PC-9 (cell line): Measurements from ENCODE around the gene SSH3. TPM values are rescaled to one million over a fixed set of nuclear protein-coding genes. Genes with fewer than 3 reads are reported as not detected.

Experiments
- BruUV-seq: library from RNA; stranded (reverse); fragments of 400-500 nt; replicated peaks from 2 replicates; lab custom pipeline; 2021; lab: Mats Ljungman, UMichigan
- CTCF ChIA-PET: fragments of 300-600 bp; sonication (Branson Sonifier 250); formaldehyde crosslinking; loops from one replicate; lab custom pipeline; 2022; ENCODE audit warnings: antibody characterized with exemption; lab: Charles Lee
- POLR2A ChIA-PET: fragments of 300-600 bp; sonication (Branson Sonifier 250); formaldehyde crosslinking; loops from one replicate; lab custom pipeline; 2022; ENCODE audit warnings: antibody characterized with exemption; ENCODE audit not compliant: unreplicated experiment; lab: Charles Lee
- DNase-seq, 2 experiments: peaks; one replicate each; pipeline versions ENCODE4 v3.0.0 to v3.0.0-alpha.2; 2015 to 2022; ENCODE audit warnings: mixed read lengths in 1 of 2
- H2AFZ ChIP-seq: fragments of 200-600 bp; sonication (generic); 2 replicates; pipeline ENCODE4 v1.8.1; 2017; ENCODE audit warnings: antibody characterized with exemption
- H3F3A ChIP-seq: fragments of 200-600 bp; sonication (generic); 2 replicates; pipeline ENCODE4 v1.8.1; 2017; ENCODE audit warnings: antibody characterized with exemption, mild to moderate bottlenecking, low read depth; ENCODE audit not compliant: insufficient read depth
- H3K27ac ChIP-seq: fragments of 200-600 bp; sonication (generic); 2 replicates; pipeline ENCODE4 v1.6.1; 2016; ENCODE audit warnings: mixed run types
- H3K27me3 ChIP-seq: fragments of 200-600 bp; sonication (generic); 2 replicates; pipeline ENCODE4 v1.6.1; 2016; ENCODE audit warnings: low read depth, mixed run types; ENCODE audit not compliant: insufficient read depth
- H3K36me3 ChIP-seq: fragments of 200-600 bp; sonication (generic); 2 replicates; pipeline ENCODE4 v1.6.1; 2016; ENCODE audit warnings: low read depth, mixed run types
- H3K4me1 ChIP-seq: fragments of 200-600 bp; sonication (generic); replicated peaks from 2 replicates; pipeline ENCODE4 v1.6.1; 2016; ENCODE audit warnings: mixed run types; ENCODE audit not compliant: insufficient read depth
- H3K4me2 ChIP-seq: fragments of 200-600 bp; sonication (generic); 2 replicates; pipeline ENCODE4 v1.6.1; 2017; ENCODE audit warnings: mixed run types
- H3K4me3 ChIP-seq: fragments of 200-600 bp; sonication (generic); 2 replicates; pipeline ENCODE4 v1.6.1; 2016; ENCODE audit warnings: mixed run types
- H3K79me2 ChIP-seq: fragments of 200-600 bp; sonication (generic); 2 replicates; pipeline ENCODE4 v1.6.1; 2017; ENCODE audit warnings: low read depth, mixed run types
- H3K9me2 ChIP-seq: fragments of 200-600 bp; sonication (generic); 2 replicates; pipeline ENCODE4 v1.8.1; 2017; ENCODE audit warnings: mild to moderate bottlenecking; ENCODE audit not compliant: insufficient read depth
- H3K9me3 ChIP-seq: fragments of 200-600 bp; sonication (generic); 2 replicates; pipeline ENCODE4 v1.8.1; 2016; ENCODE audit warnings: low read depth; ENCODE audit not compliant: insufficient read depth
- H4K20me1 ChIP-seq: fragments of 200-600 bp; sonication (generic); 2 replicates; pipeline ENCODE4 v1.8.1; 2017; ENCODE audit not compliant: insufficient read depth
- CTCF ChIP-seq: fragments of 200-600 bp; sonication (generic); conservative IDR thresholded peaks from 2 replicates; pipeline ENCODE4 v1.6.1; 2017; ENCODE audit warnings: mixed run types, antibody characterized with exemption, mild to moderate bottlenecking, moderate library complexity
- EZH2 ChIP-seq: fragments of 200-600 bp; sonication (generic); IDR thresholded peaks from 2 replicates; pipeline ENCODE4 v1.8.0; 2017; ENCODE audit warnings: antibody characterized with exemption, low read depth
- intact Hi-C: fragments of 100-400 bp; cut with micrococcal nuclease; formaldehyde crosslinking; loops from one replicate; pipeline ENCODE4 v1.10.0; 2022; ENCODE audit not compliant: unreplicated experiment
- total RNA-seq: library from RNA; stranded (reverse); gene quantifications from 2 replicates; pipeline ENCODE4 v1.2.3, GENCODE V29; 2021

The SSH3 gene
- total RNA-seq, 1 experiment from 2014 or later, result 124 TPM

DNA sequence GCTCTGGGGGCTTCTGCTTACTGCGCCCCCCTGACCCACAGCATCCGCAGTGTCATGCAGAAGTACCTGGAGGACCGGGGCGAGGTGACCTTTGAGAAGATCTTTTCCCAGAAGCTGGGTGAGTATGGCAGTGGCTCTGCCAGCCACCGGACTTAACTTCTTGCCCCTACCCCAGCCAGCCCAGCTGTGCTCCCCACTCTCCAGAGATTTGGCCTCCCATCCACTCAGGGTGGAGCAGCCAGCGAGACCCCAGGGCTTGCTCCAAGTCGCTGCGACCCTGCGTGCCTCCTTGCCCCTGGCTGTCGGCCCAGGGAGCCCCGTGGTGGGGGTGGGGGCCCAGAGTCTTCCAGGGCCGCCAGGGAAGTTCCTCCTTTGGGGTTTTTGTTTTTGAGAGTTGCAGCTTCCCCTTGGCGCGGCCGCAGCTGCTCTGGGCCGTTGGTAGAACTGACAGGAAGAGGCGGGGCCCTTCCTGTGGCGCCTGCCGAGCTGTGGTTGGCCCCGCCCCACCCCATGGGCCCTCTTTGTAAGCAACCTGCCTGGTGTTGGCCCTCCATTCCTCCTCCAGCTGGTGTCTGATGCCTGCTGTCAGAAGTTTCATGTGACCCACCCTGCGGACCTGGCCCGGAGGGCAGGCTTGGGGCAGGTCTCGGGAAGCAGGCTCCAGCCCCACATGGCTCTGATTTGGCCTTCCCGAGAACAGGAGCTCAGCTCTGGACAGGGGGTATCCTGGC lies 25.9 kb upstream of the SSH3 start:
- Histone ChIP-seq H3K4me2 (no peak overlapping the region), H2AFZ (no peak overlapping the region)
- POLR2A ChIA-PET, result no interaction called here

GRCh38 chr11:67278135-67278938 lies 25.0 kb upstream of the SSH3 start:
- Histone ChIP-seq H3K27ac (no peak overlapping the region), H3K79me2 (peaks cover 39% of the 10 kb centered on the region), H4K20me1 (peaks cover 37% of the 10 kb centered on the region), H3K4me2 (no peak overlapping the region), H3K36me3 (peaks cover 8% of the 10 kb centered on the region; the same call in 1 of the 2 replicates), H2AFZ (no peak overlapping the region), H3F3A (peaks cover 5% of the 10 kb centered on the region; the same call in 1 of the 2 replicates), H3K9me2 (no peaks in the 10 kb centered on the region), H3K27me3 (no peaks in the 10 kb centered on the region), H3K9me3 (no peaks in the 10 kb centered on the region), H3K4me1 (no peaks in the 10 kb centered on the region), H3K4me3 (no peak overlapping the region)
- TF ChIP-seq CTCF (no peak), EZH2 (no peak)
- intact Hi-C loops, result no loop called here
- ChIA-PET POLR2A (no interaction called here), CTCF (no interaction called here)
- no TSS peak for BruUV-seq
- no peak for DNase-seq

More for the DNA sequence above, 25.9 kb upstream of the SSH3 start:
- Histone ChIP-seq H3K27me3 (no peaks in the 10 kb centered on the region), H3K79me2 (peaks cover 48% of the 10 kb centered on the region), H4K20me1 (peaks cover 46% of the 10 kb centered on the region), H3K4me3 (no peak overlapping the region), H3K9me3 (no peaks in the 10 kb centered on the region), H3K36me3 (peaks cover 8% of the 10 kb centered on the region; the same call in 1 of the 2 replicates), H3K4me1 (no peaks in the 10 kb centered on the region), H3K9me2 (no peaks in the 10 kb centered on the region), H3K27ac (no peak overlapping the region), H3F3A (peaks cover 5% of the 10 kb centered on the region; the same call in 1 of the 2 replicates)
- CTCF ChIA-PET, result interaction anchor here (0.6 kb wide), 1 partner anchor 443 kb away, joined by 3 read pairs; no protein-coding TSS in a partner anchor
- no TSS peak for BruUV-seq
- DNase-seq, result no peak
- intact Hi-C loops, result no loop called here
- no peak for TF ChIP-seq CTCF
- TF ChIP-seq EZH2, result no peak

DNA sequence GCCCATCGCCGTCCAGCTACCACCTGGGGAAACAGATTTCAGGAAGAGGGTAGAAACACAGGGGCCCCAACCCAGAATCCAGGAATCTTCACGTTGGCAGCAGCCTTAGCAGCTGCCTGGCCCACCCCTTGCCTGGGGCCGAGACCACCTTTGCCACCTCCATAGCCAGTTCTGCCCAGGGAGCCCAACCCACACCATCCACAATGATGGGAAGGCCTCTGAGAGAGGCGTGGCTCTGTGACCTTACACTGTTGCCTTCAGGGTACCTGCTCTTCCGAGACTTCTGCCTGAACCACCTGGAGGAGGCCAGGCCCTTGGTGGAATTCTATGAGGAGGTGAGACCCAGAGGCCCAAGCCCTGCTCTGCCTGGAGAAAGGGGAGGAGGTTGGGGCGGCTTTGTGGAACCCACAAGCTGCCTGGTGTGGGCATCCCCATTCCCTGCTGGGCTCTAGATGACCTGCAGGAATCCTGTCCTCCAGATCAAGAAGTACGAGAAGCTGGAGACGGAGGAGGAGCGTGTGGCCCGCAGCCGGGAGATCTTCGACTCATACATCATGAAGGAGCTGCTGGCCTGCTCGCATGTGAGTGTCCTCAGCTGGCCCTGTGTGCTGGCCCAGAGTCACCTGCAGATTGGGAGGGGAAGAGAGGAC lies 24.3 kb upstream of the SSH3 start:
- Histone ChIP-seq H4K20me1 (peaks cover 30% of the 10 kb centered on the region), H3K27me3 (no peaks in the 10 kb centered on the region), H2AFZ (no peak overlapping the region), H3K4me3 (no peak overlapping the region), H3F3A (peaks cover 5% of the 10 kb centered on the region; the same call in 1 of the 2 replicates), H3K27ac (no peak overlapping the region), H3K36me3 (peaks cover 8% of the 10 kb centered on the region; the same call in 1 of the 2 replicates), H3K4me2 (no peak overlapping the region), H3K9me3 (no peaks in the 10 kb centered on the region), H3K4me1 (no peaks in the 10 kb centered on the region), H3K9me2 (no peaks in the 10 kb centered on the region), H3K79me2 (peaks cover 32% of the 10 kb centered on the region)
- CTCF ChIA-PET, result no interaction called here
- no TSS peak for BruUV-seq
- POLR2A ChIA-PET, result interaction anchor here (0.6 kb wide), 1 partner anchor 214 kb away, joined by 14 read pairs; no protein-coding TSS in a partner anchor
- intact Hi-C loops, result no loop called here
- TF ChIP-seq EZH2 (no peak), CTCF (no peak)
- no peak for DNase-seq
